PFSK-1 (cell line): ENCODE data around the gene RYR2.

ENCODE experiments used
- FOXP2 ChIP-seq: optimal IDR thresholded peaks from 2 replicates; pipeline ENCODE3; 2011; ENCODE audit warnings: borderline replicate concordance, control low read depth, inconsistent platforms; ENCODE audit not compliant: insufficient read depth; ENCODE audit errors: extremely low read length, extremely low read depth
- POLR2AphosphoS5 ChIP-seq: IDR thresholded peaks from 2 replicates; pipeline ENCODE4 v1.6.1; 2012; ENCODE audit warnings: low read depth, mild to moderate bottlenecking, control low read depth, low read length, moderate library complexity
- REST ChIP-seq, 2 experiments: IDR thresholded peaks; 2 replicates each; pipeline versions ENCODE4 v1.6.1 to v1.8.0; 2011 to 2012; ENCODE audit warnings: low read depth in 2 of 2, low read length in 2 of 2, control low read depth in 1 of 2, inconsistent platforms in 1 of 2, mild to moderate bottlenecking in 1 of 2, moderate library complexity in 1 of 2; ENCODE audit not compliant: insufficient read depth in 1 of 2
- SIN3A ChIP-seq: IDR thresholded peaks from 2 replicates; pipeline ENCODE4 v1.6.1; 2012; ENCODE audit warnings: mild to moderate bottlenecking, low read length, moderate library complexity, borderline replicate concordance; ENCODE audit not compliant: insufficient read depth
- TAF1 ChIP-seq: IDR thresholded peaks from 2 replicates; pipeline ENCODE4 v1.6.1; 2012; ENCODE audit warnings: low read length, control low read depth, borderline replicate concordance; ENCODE audit not compliant: insufficient read depth

Gene RYR2

DNA sequence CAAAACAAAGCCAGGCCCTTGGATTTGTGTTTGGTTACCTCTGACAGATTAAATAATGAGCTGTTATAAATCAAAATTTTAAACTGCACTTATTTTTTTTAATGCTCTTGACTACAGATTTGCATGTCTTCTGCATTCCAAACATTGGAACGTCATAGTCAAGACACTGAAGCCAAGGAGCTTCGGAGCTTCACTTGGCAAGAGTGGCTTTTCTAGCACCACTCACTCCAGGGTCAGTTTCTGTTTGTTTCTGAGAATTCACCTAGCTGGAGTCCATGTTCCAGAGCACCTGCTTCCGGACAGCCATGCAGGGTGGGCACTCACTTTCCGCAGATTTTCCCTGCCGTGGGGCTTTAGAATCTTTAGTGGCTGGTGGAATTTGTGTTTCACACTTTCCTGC lies 645.8 kb downstream of the RYR2 start:
- TF ChIP-seq POLR2AphosphoS5 (no peak), REST (IDR thresholded peaks at IDR 0.05; ENCODE audit: insufficient read depth in 1 of 2, low read depth in 2 of 2, low read length in 2 of 2) (no peak), SIN3A (no peak), TAF1 (no peak), FOXP2 (no peak)

DNA sequence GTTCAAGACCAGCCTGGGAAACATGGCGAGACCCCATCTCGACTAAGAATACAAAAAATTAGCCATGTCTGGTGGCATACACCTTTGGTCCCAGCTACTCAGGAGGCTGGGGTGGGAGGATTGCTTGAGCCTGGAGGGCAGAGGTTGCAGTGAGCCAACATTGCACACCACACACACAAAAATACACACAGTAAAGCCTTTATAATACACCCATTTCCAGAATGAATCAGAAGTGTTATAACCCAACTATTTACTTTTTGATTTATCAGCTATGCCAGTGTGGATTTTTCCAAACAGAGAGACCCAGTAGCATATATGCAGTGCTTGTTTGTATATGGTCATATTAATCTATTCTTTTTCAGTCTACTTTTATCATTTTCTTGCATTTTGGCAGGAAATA lies 648.7 kb downstream of the RYR2 start:
- TF ChIP-seq REST (IDR thresholded peaks at IDR 0.05; ENCODE audit: insufficient read depth in 1 of 2, low read depth in 2 of 2, low read length in 2 of 2): no peak
- no peak for TF ChIP-seq POLR2AphosphoS5
- no peak for TF ChIP-seq TAF1
- TF ChIP-seq FOXP2: no peak
- no peak for TF ChIP-seq SIN3A

GRCh38 chr1:237692255-237692654 lies 650.3 kb downstream of the RYR2 start:
- TF ChIP-seq TAF1 (no peak), SIN3A (no peak), FOXP2 (no peak), POLR2AphosphoS5 (no peak), REST (IDR thresholded peaks at IDR 0.05; ENCODE audit: insufficient read depth in 1 of 2, low read depth in 2 of 2, low read length in 2 of 2) (no peak)

GRCh38 chr1:237695878-237696277 lies 653.9 kb downstream of the RYR2 start:
- no peak for TF ChIP-seq SIN3A
- no peak for TF ChIP-seq REST (IDR thresholded peaks at IDR 0.05; ENCODE audit: insufficient read depth in 1 of 2, low read depth in 2 of 2, low read length in 2 of 2)
- no peak for TF ChIP-seq POLR2AphosphoS5
- TF ChIP-seq FOXP2: no peak
- TF ChIP-seq TAF1: no peak

DNA sequence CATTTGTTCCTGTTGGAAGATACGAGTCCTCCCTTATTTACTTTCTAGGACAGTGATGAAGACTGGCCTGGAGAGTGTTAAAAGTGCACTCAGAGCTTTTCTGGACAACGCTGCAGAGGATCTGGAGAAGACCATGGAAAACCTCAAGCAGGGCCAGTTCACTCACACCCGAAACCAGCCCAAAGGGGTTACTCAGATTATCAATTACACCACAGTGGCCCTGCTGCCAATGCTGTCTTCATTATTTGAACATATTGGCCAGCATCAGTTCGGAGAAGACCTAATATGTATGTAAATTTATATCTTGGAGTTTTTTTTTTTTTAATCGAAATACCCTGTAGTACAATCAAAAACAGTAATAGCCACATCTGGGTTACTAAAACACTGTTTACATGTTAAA lies 658.2 kb downstream of the RYR2 start:
- TF ChIP-seq TAF1 (no peak), POLR2AphosphoS5 (no peak), FOXP2 (no peak), REST (IDR thresholded peaks at IDR 0.05; ENCODE audit: insufficient read depth in 1 of 2, low read depth in 2 of 2, low read length in 2 of 2) (no peak), SIN3A (no peak)
